ENCODE data around the gene RSPH10B2. TPM values are rescaled to one million over a fixed set of nuclear protein-coding genes. Genes with fewer than 3 reads are reported as not detected.
"Not testable (repeated sequence)": the region's sequence is repeated elsewhere in the genome, so short reads cannot be mapped to it uniquely, and the experiment has no call there.

Gene RSPH10B2
- total and polyA plus RNA-seq, 2 of the 8 experiments (the other 6 are each of a cell fraction or from before 2014, with no cell fraction given) = 0.14 to 0.35 TPM

DNA sequence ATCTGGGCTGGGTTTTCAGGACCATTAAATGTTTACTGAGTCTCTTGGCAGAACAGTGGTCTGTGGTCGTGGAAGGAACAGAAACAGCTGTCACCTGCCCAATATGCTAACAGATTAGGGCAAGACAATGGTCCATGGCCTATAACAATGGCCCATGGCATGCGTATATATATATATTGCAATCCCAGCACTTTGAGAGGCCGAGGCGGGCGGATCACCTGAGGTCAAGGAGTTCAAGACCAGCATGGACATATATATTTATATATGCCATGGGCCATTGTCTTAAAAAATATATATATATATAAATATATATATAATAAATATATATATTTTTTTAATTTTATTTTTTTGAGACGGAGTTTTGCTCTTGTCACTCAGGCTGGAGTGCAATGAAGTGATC, 27.7 kb downstream of the RSPH10B2 start:
- H3K9ac ChIP-seq (replicated peaks in 1 of 4; ENCODE audit: extremely low read depth in 1 of 4, low read depth in 3 of 4, low read length in 3 of 4); H4K20me1 ChIP-seq (replicated peaks in 1 of 2; ENCODE audit: control insufficient read depth in 1 of 2, insufficient read depth in 2 of 2, low read length in 2 of 2); POLR2A ChIA-PET (ENCODE audit: partially characterized antibody); H3K18ac ChIP-seq (ENCODE audit: extremely low read depth, low read length); H4K8ac ChIP-seq (ENCODE audit: extremely low read depth, insufficient read depth, low read length); H2BK12ac ChIP-seq (ENCODE audit: low read depth, low read length); H2BK20ac ChIP-seq (ENCODE audit: low read length); H2AFZ ChIP-seq (ENCODE audit: low read length); H3K79me1 ChIP-seq (ENCODE audit: low read depth, low read length); H3K9me3 ChIP-seq (ENCODE audit: insufficient read depth in 2 of 2, low read depth in 1 of 2, low read length in 1 of 2); H3K23me2 ChIP-seq (ENCODE audit: low read depth, low read length); CTCF ChIA-PET (ENCODE audit: partially characterized antibody); H3K4ac ChIP-seq (replicated peaks; ENCODE audit: insufficient read length, low read depth, low read length); H3K56ac ChIP-seq (replicated peaks; ENCODE audit: insufficient read length, low read depth, low read length); H3K14ac ChIP-seq (ENCODE audit: insufficient read length); H3K27ac ChIP-seq (ENCODE audit: low read depth, low read length); H3K23ac ChIP-seq (ENCODE audit: insufficient read length); H2BK15ac ChIP-seq (ENCODE audit: low read length); H3K4me3 ChIP-seq (ENCODE audit: extremely low read depth in 1 of 4, insufficient read depth in 2 of 4, low read depth in 3 of 4, low read length in 4 of 4); FAIRE-seq; H3K4me2 ChIP-seq (ENCODE audit: insufficient read depth in 1 of 2, low read depth in 2 of 2, low read length in 2 of 2); H3K36me3 ChIP-seq (ENCODE audit: control insufficient read depth in 2 of 4, insufficient read depth in 4 of 4, low read length in 3 of 4); DNase-seq (ENCODE audit: low read depth in 1 of 2, low spot score in 2 of 2); H2BK120ac ChIP-seq (replicated peaks; ENCODE audit: low read depth, low read length); H3K4me1 ChIP-seq (replicated peaks in 1 of 4; ENCODE audit: control insufficient read depth in 3 of 4, insufficient read depth in 4 of 4, low read length in 3 of 4); H2BK5ac ChIP-seq (ENCODE audit: low read depth, low read length); H3K27me3 ChIP-seq (replicated peaks in 1 of 4; ENCODE audit: control insufficient read depth in 3 of 4, extremely low read depth in 1 of 4, insufficient read depth in 3 of 4, low read length in 3 of 4); H3K79me2 ChIP-seq (ENCODE audit: control insufficient read depth in 1 of 2, insufficient read depth in 2 of 2, low read length in 2 of 2); H2AK5ac ChIP-seq (ENCODE audit: low read depth, low read length); H4K5ac ChIP-seq (ENCODE audit: insufficient read length, low read depth, low read length); H4K91ac ChIP-seq (replicated peaks; ENCODE audit: insufficient read length, low read length): not testable (repeated sequence)
- WGBS, 2 experiments (ENCODE audit: extremely low coverage in 1 of 2, insufficient coverage in 1 of 2, insufficient read length in 1 of 2, insufficient replicate concordance in 2 of 2, low coverage in 1 of 2, low lambda C conversion rate in 2 of 2, missing lambda C conversion rate in 1 of 2) = 91% methylated on average over 6 of the region's 6 CpGs; no CpG with 5 or more reads in 1 of the 2 experiments

DNA sequence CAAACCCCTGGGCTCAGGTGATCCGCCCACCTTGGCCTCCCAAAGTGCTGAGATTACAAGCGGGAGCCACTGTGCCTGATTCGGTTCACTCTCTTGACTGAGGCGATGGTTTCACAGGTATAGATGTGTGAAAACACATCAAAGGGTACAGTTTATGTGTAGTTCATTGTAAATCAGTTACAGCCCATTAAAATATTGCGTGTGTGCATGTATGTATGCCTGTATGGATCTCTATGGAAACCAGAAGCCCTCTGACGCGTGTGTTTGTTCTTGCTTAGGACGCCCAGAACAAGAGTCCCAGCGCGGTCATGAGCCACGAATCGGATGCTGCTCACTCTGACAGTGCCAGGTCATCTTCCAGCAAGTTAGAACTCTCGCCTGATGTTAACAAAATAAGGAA, 35.5 kb downstream of the RSPH10B2 start:
- H3K79me1 ChIP-seq (ENCODE audit: low read depth, low read length); H3K4me2 ChIP-seq (ENCODE audit: insufficient read depth in 1 of 2, low read depth in 2 of 2, low read length in 2 of 2); H3K9me3 ChIP-seq (ENCODE audit: insufficient read depth in 2 of 2, low read depth in 1 of 2, low read length in 1 of 2); H3K23ac ChIP-seq (ENCODE audit: insufficient read length); H3K4me3 ChIP-seq (ENCODE audit: extremely low read depth in 1 of 4, insufficient read depth in 2 of 4, low read depth in 3 of 4, low read length in 4 of 4); H2BK12ac ChIP-seq (ENCODE audit: low read depth, low read length); H3K18ac ChIP-seq (ENCODE audit: extremely low read depth, low read length); H3K56ac ChIP-seq (replicated peaks; ENCODE audit: insufficient read length, low read depth, low read length); POLR2A ChIA-PET (ENCODE audit: partially characterized antibody); H3K14ac ChIP-seq (ENCODE audit: insufficient read length); H3K23me2 ChIP-seq (ENCODE audit: low read depth, low read length); H4K5ac ChIP-seq (ENCODE audit: insufficient read length, low read depth, low read length); H4K20me1 ChIP-seq (replicated peaks in 1 of 2; ENCODE audit: control insufficient read depth in 1 of 2, insufficient read depth in 2 of 2, low read length in 2 of 2); H2AK5ac ChIP-seq (ENCODE audit: low read depth, low read length); DNase-seq (ENCODE audit: low read depth in 1 of 2, low spot score in 2 of 2); H4K91ac ChIP-seq (replicated peaks; ENCODE audit: insufficient read length, low read length); H4K8ac ChIP-seq (ENCODE audit: extremely low read depth, insufficient read depth, low read length); H2BK20ac ChIP-seq (ENCODE audit: low read length); H3K4me1 ChIP-seq (replicated peaks in 1 of 4; ENCODE audit: control insufficient read depth in 3 of 4, insufficient read depth in 4 of 4, low read length in 3 of 4); H3K79me2 ChIP-seq (ENCODE audit: control insufficient read depth in 1 of 2, insufficient read depth in 2 of 2, low read length in 2 of 2); CTCF ChIA-PET (ENCODE audit: partially characterized antibody); H3K27ac ChIP-seq (ENCODE audit: low read depth, low read length); H2BK120ac ChIP-seq (replicated peaks; ENCODE audit: low read depth, low read length); H3K9ac ChIP-seq (replicated peaks in 1 of 4; ENCODE audit: extremely low read depth in 1 of 4, low read depth in 3 of 4, low read length in 3 of 4); FAIRE-seq; H3K36me3 ChIP-seq (ENCODE audit: control insufficient read depth in 2 of 4, insufficient read depth in 4 of 4, low read length in 3 of 4); H3K27me3 ChIP-seq (replicated peaks in 1 of 4; ENCODE audit: control insufficient read depth in 3 of 4, extremely low read depth in 1 of 4, insufficient read depth in 3 of 4, low read length in 3 of 4); H2BK15ac ChIP-seq (ENCODE audit: low read length); H3K4ac ChIP-seq (replicated peaks; ENCODE audit: insufficient read length, low read depth, low read length); H2BK5ac ChIP-seq (ENCODE audit: low read depth, low read length); H2AFZ ChIP-seq (ENCODE audit: low read length): not testable (repeated sequence)
- no CpG with 5 or more reads among the region's 13 CpGs for WGBS, 2 experiments (ENCODE audit: extremely low coverage in 1 of 2, insufficient coverage in 1 of 2, insufficient read length in 1 of 2, insufficient replicate concordance in 2 of 2, low coverage in 1 of 2, low lambda C conversion rate in 2 of 2, missing lambda C conversion rate in 1 of 2)

All from H1 (cell line).